ENCODE data around the gene NLGN4X.

The NLGN4X gene

DNA sequence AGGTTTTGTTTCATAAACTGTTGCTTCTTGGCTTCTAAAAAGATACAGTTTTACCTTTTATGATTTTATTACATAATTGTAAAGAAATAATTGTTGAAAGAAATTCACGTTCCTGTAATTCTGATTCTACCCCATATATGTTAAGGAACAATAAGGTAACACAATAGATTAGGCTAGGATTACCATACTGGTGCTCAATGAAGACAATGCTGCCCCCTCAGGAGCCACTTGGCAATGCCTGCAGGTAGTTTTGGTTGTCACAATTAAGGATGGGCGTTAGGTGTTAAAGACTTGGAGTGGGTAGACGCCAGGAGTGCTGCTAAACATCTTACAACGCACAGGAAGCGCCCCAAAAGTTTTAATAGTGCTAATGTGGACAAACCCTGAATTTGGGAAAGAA lies 133.2 kb downstream of the NLGN4X start:
- no peaks in the 10 kb centered on the region for H3K4me1 Mint-ChIP-seq
- no peaks in the 10 kb centered on the region for H3K9me3 Mint-ChIP-seq
- H3K36me3 Mint-ChIP-seq (ENCODE audit: low read depth): no peaks in the 10 kb centered on the region
- ATAC-seq (no peak), DNase-seq (no peak)
- H3K27ac Mint-ChIP-seq: no peak overlapping the region
- no peak overlapping the region for H3K4me3 Mint-ChIP-seq
- H3K27me3 Mint-ChIP-seq: no peaks in the 10 kb centered on the region

DNA sequence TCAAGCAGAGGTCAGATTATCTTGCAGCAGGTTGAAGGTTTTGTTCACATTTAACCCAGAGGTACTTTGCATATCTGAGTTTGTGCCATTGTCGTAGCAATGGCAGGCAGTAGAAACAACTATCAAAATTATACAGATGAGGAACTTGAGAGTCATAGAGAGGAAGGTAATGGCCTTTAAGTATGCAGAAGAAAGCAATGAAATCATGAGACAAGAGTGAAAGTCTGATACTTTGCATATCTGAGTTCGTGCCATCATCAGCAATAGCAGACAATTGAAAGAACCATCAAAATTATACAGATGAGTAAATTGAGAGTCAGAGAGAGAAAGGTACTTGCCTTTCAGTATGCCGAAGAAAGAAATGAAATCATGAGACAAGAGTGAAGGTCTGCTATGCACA lies 154.1 kb downstream of the NLGN4X start:
- Mint-ChIP-seq H3K27ac (no peak overlapping the region), H3K4me3 (no peak overlapping the region), H3K9me3 (no peaks in the 10 kb centered on the region), H3K36me3 (ENCODE audit: low read depth) (no peaks in the 10 kb centered on the region), H3K27me3 (no peaks in the 10 kb centered on the region), H3K4me1 (no peaks in the 10 kb centered on the region)
- no peak for DNase-seq
- ATAC-seq: no peak

- ATAC-seq (no peak), DNase-seq (no peak)
- Mint-ChIP-seq H3K27me3 (no peaks in the 10 kb centered on the region), H3K27ac (no peak overlapping the region), H3K36me3 (ENCODE audit: low read depth) (no peaks in the 10 kb centered on the region), H3K4me1 (no peaks in the 10 kb centered on the region), H3K4me3 (no peak overlapping the region), H3K9me3 (no peaks in the 10 kb centered on the region)
Measured at GRCh38 chrX:6071731-6072130, 156.9 kb downstream of the NLGN4X start.

DNA sequence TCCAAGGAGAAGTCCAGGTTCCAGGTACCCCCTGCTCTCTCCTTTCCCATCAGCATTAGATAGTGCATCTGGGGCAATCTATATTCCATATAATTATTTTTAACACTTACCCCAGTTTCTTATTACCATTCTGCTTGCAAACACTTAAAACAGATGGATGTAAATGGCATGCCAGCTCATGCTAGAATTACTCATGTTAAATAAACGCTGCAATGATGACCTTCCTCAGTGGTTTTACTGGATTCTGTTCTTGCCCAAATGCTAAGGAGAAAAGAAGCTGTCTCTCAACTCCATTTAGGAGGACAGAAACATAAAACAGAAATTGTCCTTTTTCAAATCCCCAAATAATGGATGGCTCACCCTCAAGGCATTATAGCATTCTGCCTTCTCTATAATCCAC lies 161.1 kb downstream of the NLGN4X start:
- Mint-ChIP-seq H3K9me3 (no peaks in the 10 kb centered on the region), H3K27ac (no peak overlapping the region), H3K4me3 (no peak overlapping the region), H3K27me3 (no peaks in the 10 kb centered on the region), H3K36me3 (ENCODE audit: low read depth) (no peaks in the 10 kb centered on the region), H3K4me1 (no peaks in the 10 kb centered on the region)
- DNase-seq: no peak
- no peak for ATAC-seq

DNA sequence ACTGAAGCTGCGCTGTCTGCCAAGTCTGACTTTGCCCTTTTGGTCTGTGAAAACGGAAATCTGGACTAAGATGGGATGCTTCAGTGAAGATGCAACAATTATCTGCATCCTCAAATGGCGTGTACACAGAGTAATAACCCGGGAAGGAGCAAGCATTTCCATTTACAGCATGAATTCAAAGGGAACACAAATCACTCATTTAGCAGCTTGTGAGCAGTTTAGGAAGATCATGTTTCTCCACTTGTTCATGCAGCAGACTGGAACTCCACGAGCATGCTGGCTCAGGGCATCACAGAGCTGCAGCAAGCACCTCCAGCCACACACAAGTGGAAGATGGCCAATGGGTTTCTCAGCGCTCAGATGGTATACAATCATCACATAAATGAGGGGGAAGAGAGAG lies 175.5 kb downstream of the NLGN4X start:
- Mint-ChIP-seq H3K27ac (no peak overlapping the region), H3K36me3 (ENCODE audit: low read depth) (no peaks in the 10 kb centered on the region), H3K4me1 (no peaks in the 10 kb centered on the region), H3K9me3 (no peaks in the 10 kb centered on the region), H3K27me3 (no peaks in the 10 kb centered on the region), H3K4me3 (no peak overlapping the region)
- ATAC-seq: no peak
- DNase-seq: no peak

DNA sequence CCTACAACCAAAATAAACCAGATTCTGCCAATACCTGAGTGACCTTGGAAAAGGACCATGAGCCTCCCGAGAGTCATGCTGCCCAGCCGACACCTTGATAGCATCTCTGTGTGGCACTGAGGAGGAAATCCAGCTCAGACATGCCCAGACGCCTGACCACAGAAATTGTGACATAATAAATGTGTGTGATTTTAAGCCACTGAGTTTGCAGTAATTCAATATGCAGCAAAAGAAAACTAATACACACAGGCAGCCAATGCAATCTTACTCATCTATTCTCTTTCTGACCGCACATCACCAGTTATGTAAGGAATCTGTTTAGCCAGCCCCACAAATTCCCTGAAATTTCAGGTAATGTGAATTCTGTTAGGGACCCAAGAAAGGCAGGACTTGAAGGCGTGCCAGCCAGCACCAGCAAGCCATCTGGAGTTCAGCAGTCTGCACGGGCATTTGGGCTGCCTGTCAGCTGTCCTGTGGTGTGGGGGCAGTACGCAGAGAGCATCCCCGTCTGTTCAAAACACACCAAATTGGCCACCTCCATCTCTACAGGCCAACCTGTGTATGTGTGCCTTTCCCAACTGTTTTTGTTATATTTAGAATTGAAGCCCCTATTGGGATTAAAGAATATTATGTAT lies 176.4 kb downstream of the NLGN4X start:
- no peaks in the 10 kb centered on the region for H3K27me3 Mint-ChIP-seq
- H3K36me3 Mint-ChIP-seq (ENCODE audit: low read depth): no peaks in the 10 kb centered on the region
- H3K4me1 Mint-ChIP-seq: no peaks in the 10 kb centered on the region
- H3K27ac Mint-ChIP-seq: no peak overlapping the region
- no peaks in the 10 kb centered on the region for H3K9me3 Mint-ChIP-seq
- DNase-seq (no peak), ATAC-seq (no peak)
- no peak overlapping the region for H3K4me3 Mint-ChIP-seq

- ATAC-seq (no peak), DNase-seq (no peak)
- no peaks in the 10 kb centered on the region for H3K27me3 Mint-ChIP-seq
- H3K27ac Mint-ChIP-seq: no peak overlapping the region
- H3K4me3 Mint-ChIP-seq: no peak overlapping the region
- H3K9me3 Mint-ChIP-seq: no peaks in the 10 kb centered on the region
- no peaks in the 10 kb centered on the region for H3K4me1 Mint-ChIP-seq
- H3K36me3 Mint-ChIP-seq (ENCODE audit: low read depth): no peaks in the 10 kb centered on the region
Measured at GRCh38 chrX:6049132-6049531, 179.5 kb downstream of the NLGN4X start.

- Mint-ChIP-seq H3K4me1 (no peaks in the 10 kb centered on the region), H3K36me3 (ENCODE audit: low read depth) (no peaks in the 10 kb centered on the region), H3K9me3 (no peaks in the 10 kb centered on the region), H3K27me3 (no peaks in the 10 kb centered on the region), H3K27ac (no peak overlapping the region), H3K4me3 (no peak overlapping the region)
- ATAC-seq (no peak), DNase-seq (no peak)
Measured at GRCh38 chrX:6041630-6042029, 187.0 kb downstream of the NLGN4X start.

DNA sequence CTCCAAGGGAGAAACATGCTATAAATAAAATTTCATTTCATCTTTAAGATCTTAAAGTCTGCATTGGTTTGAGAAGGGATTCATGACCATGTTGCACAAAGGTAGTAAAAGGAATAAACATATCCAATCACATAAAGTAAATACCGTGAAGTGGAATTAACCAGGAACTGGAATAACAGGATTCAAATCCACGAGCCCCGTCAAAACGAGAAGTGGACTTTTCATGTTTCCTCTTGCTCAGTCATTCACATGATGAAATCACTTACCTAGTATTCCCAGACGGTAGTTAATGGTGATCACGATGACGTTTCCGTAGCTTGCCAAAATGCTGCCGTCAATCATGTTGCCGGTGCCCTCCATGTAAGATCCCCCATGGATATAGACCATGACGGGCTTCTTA lies 199.7 kb downstream of the NLGN4X start:
- DNase-seq (no peak), ATAC-seq (no peak)
- Mint-ChIP-seq H3K27ac (no peak overlapping the region), H3K9me3 (no peaks in the 10 kb centered on the region), H3K27me3 (peaks cover under 1% of the 10 kb centered on the region), H3K4me1 (no peaks in the 10 kb centered on the region), H3K4me3 (no peak overlapping the region), H3K36me3 (ENCODE audit: low read depth) (no peaks in the 10 kb centered on the region)

DNA sequence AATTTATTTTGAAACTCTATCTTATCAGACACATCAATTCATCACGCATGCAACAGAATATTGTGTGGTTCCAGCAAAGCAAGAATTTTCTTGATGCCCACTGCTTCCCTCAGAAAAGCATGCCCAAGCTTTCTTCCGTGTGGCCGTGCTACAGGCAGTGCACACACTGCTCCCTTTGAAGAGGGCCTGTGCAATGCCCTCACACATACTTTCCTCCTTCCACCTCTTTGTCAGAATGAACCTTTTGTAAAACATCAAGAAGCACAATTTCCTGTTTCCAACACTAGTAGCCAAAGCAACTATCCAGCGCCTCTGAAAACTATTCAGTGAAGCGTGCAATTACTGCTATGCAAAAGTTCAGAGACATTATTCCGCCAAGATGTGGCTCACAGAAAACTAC lies 201.7 kb downstream of the NLGN4X start:
- no peak for DNase-seq
- no peak for ATAC-seq
- peaks cover 4% of the 10 kb centered on the region for H3K27me3 Mint-ChIP-seq
- H3K9me3 Mint-ChIP-seq: no peaks in the 10 kb centered on the region
- no peak overlapping the region for H3K27ac Mint-ChIP-seq
- no peaks in the 10 kb centered on the region for H3K36me3 Mint-ChIP-seq (ENCODE audit: low read depth)
- no peaks in the 10 kb centered on the region for H3K4me1 Mint-ChIP-seq
- no peak overlapping the region for H3K4me3 Mint-ChIP-seq

DNA sequence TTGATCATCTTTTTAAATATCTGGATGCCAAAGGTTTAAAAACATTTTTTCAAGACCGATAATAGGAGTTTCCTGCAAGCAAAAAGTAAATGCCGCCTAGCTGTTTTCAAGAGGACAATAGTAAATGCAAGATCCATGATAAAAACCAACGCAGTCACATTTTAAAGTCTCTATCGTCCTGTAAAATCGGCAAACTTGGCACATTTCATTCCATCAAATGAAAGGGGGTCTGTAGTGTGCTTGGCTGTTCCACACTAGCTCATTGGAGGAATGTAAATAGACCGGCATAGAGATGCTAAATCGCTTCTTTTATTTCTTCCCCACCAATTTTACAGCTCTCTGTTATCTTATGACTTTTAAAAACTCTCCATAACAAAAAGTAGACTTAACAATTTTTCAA lies 202.2 kb downstream of the NLGN4X start:
- Mint-ChIP-seq H3K36me3 (ENCODE audit: low read depth) (no peaks in the 10 kb centered on the region), H3K27ac (no peak overlapping the region), H3K4me3 (no peak overlapping the region), H3K9me3 (no peaks in the 10 kb centered on the region), H3K4me1 (no peaks in the 10 kb centered on the region), H3K27me3 (peaks cover 6% of the 10 kb centered on the region)
- no peak for ATAC-seq
- no peak for DNase-seq

- no peaks in the 10 kb centered on the region for H3K4me1 Mint-ChIP-seq
- no peak for ATAC-seq
- peaks cover 10% of the 10 kb centered on the region for H3K27me3 Mint-ChIP-seq
- no peak overlapping the region for H3K27ac Mint-ChIP-seq
- no peaks in the 10 kb centered on the region for H3K36me3 Mint-ChIP-seq (ENCODE audit: low read depth)
- H3K9me3 Mint-ChIP-seq: no peaks in the 10 kb centered on the region
- no peak for DNase-seq
- no peak overlapping the region for H3K4me3 Mint-ChIP-seq
Measured at GRCh38 chrX:6024204-6024603, 204.5 kb downstream of the NLGN4X start.

DNA sequence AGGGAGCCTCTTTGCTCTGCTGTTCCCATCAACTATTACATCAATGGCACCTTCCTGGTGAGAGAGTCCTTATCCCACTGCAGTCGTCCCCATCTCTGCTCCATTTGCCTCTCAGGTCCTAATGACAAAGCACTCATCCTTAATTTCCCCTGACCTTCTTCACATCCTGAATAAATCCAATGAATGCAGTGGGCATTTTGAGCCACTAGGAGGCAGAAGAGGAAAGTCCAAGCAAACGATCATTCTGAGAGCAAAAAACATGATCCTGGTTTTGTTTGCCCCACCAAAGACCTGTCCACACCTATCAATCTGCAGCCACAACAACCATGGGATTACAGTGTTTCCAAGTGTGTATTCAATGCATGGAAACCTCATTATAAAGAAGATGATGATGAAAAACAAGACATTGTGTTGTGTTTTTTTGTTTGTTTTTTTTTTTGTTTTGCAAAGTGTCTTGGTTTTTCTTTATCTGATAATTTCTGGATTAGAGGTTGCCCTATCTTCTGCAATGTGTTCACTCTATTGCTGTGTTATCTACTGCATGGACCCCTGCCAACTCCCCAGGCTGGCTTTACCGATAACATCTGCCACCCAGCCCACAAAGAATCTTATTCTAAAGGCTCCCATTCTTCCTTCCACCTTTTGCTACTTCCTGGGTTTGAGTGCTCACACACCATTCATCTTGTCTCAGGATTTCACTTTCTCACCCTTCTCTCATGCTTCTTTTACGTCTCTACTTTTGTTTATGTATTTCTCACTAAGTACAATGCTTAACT lies 207.2 kb downstream of the NLGN4X start:
- H3K27me3 Mint-ChIP-seq: peaks cover 10% of the 10 kb centered on the region
- DNase-seq: peak; percentile 2
- H3K27ac Mint-ChIP-seq: no peak overlapping the region
- H3K4me3 Mint-ChIP-seq: no peak overlapping the region
- H3K9me3 Mint-ChIP-seq: no peaks in the 10 kb centered on the region
- H3K4me1 Mint-ChIP-seq: no peaks in the 10 kb centered on the region
- no peaks in the 10 kb centered on the region for H3K36me3 Mint-ChIP-seq (ENCODE audit: low read depth)
- ATAC-seq: no peak

DNA sequence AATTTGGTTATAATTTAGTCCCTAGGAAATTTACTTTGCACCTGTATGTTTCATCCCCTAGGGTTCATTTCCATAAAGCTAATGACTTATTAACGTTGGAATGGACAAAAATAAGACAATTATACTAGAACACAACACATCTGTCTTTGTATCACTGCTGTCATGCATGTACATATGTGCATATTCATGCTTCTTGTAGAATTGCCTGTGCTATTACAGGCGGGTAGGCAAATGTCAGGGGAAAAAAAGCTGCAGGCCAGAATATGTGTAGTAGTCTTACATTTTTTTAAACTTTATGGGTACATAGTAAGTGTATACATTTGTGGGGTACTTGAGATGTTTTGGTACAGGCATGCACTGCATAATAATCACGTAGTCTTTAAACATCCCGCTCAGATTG lies 209.6 kb downstream of the NLGN4X start:
- no peak for DNase-seq
- H3K27me3 Mint-ChIP-seq: peaks cover 10% of the 10 kb centered on the region
- no peaks in the 10 kb centered on the region for H3K9me3 Mint-ChIP-seq
- H3K4me1 Mint-ChIP-seq: no peaks in the 10 kb centered on the region
- H3K27ac Mint-ChIP-seq: no peak overlapping the region
- H3K36me3 Mint-ChIP-seq (ENCODE audit: low read depth): no peaks in the 10 kb centered on the region
- ATAC-seq: no peak
- no peak overlapping the region for H3K4me3 Mint-ChIP-seq

GRCh38 chrX:6015423-6015822 lies 213.2 kb downstream of the NLGN4X start:
- Mint-ChIP-seq H3K27ac (no peak overlapping the region), H3K27me3 (no peaks in the 10 kb centered on the region), H3K4me1 (no peaks in the 10 kb centered on the region), H3K9me3 (no peaks in the 10 kb centered on the region), H3K36me3 (ENCODE audit: low read depth) (no peaks in the 10 kb centered on the region), H3K4me3 (no peak overlapping the region)
- ATAC-seq (no peak), DNase-seq (no peak)
